Measurements from ENCODE around the gene DYNLL2.
A peak's percentile ranks its signal among the peaks of the same experiment; 100 is the strongest.
"Not testable (repeated sequence)": the region's sequence is repeated elsewhere in the genome, so short reads cannot be mapped to it uniquely, and the experiment has no call there.

Gene DYNLL2

GRCh38 chr17:58082870-58083490 lies at the start of gene DYNLL2:
Gene DYNLL2, plus strand, starts transcription at chr17:58083419. Its CDS starts 3,672 bp downstream, at chr17:58087091.
- no peak for FAIRE-seq
- DNase-seq (ENCODE audit: low spot score), result peak; percentile 71

DNA sequence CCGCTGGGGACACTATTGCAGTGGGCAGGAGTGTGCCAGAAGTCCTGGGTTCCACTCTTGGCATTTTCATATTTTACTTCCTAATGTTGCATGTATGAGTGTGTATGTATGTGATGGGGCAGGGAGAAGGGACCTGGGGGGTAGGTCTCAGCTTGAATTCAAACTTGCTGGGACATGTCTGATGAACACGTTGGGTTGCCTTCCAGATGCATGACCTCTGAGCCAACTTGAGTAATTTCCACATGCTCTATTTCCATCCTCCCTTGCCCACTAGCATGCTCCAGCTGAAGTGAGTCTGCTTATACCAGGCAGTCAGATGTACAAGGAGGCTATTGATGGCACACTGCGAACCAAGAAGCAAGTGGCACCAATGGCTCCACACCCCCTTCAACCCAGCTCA lies 43.2 kb upstream of the DYNLL2 start:
- DNase-seq (ENCODE audit: low spot score) (no peak), FAIRE-seq (no peak)

DNA sequence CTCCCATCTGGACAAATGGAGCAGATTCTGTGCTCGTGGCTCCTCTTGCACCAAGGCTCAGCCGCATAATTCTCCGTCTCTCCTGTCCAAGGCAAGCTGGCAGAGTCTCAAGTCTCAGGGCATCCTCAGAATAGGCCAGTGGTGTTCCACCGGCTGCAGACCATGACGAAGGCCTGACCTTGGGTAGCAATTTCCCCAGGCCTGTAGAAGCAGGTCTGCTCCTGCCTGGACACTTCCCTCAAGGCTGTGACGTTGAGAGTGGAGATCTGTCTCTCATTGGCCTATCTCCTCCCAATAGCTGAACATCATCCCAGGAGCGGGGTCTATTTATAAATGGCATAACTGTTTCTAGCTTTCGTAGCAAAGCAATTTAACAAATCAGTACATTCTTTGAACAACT lies 42.8 kb upstream of the DYNLL2 start:
- FAIRE-seq, result no peak
- no peak for DNase-seq (ENCODE audit: low spot score)

DNA sequence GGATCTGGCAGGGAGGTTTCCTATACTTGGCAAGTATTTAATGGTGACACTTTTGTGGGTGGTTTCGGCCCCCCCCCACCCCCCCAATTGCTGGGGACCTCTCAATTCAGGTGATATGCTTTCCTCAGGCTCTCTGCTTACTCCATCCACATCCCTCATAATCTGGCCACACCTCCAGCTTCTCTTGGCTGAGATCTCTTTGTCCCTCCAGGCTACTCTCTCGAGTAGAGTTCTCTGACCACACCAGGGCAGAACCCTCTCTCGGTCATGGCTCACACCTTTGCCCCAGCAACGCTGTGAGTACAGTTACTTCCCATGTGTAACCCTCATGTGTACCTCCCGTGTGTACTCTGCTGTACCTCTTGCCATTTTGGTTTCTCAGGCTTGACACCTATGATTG lies 42.1 kb upstream of the DYNLL2 start:
- no peak for FAIRE-seq
- DNase-seq (ENCODE audit: low spot score), result no peak

GRCh38 chr17:58043221-58044181 lies 39.7 kb upstream of the DYNLL2 start:
- DNase-seq (ENCODE audit: low spot score) (no peak), FAIRE-seq (no peak)

DNA sequence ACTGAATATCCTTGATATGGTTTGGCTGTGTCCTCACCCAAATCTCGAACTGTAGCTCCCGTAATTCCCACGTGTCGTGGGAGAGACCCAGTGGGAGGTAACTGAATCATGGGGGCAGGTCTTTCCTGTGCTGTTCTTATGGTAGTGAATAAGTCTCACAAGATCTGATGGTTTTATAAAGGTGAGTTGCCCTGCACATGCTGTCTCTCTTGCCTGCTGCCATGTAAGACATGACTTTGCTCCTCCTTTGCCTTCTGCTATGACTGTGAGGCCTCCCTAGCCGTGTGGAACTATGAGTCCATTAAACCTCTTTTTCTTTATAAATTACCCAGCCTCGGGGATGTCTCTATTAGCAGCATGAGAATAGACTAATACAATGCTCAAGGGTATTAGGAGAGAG lies 39.0 kb upstream of the DYNLL2 start:
- not testable (repeated sequence) for FAIRE-seq; DNase-seq (ENCODE audit: low spot score)

DNA sequence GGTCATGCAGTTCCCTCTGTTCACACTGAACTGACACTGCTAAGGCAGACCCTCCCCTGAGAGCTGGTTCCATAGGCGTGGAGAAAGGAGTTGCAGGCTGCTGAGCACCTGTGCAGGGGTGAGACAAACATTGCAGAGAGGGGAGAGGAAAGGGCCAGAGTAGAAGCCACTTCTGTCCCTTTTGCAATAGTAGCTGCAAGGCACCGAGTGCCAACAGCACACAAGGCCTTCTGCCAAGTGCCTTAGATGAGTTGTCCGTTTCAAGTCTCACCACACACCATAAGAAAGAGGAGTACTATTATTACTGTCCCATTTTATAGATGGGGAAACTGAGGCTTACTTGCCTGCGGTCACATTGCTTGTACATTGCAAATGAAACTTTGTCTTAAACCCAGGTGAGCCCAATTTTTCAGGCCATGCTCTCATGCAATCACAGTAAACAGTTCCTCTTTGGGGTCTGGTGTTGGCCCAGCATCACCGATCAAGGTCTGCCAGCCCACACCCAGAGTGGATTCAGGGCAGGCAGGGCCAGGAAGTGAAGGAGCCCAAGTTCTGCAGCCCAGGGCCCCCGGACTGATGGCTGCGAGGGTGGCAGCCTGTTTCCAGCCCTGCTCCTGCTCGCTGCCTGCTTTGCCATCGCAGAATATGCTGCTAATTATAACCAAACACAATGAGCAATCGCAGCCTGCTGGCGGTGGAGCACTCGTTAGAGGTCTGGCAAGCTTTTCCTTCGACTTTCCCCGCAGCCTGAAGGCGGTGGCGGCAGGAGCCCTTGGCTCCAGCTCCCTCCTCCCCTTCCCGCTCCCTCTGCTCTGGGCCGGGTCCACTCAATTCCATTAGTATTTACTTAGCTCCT lies 36.8 kb upstream of the DYNLL2 start:
- DNase-seq (ENCODE audit: low spot score) (no peak), FAIRE-seq (no peak)

DNA sequence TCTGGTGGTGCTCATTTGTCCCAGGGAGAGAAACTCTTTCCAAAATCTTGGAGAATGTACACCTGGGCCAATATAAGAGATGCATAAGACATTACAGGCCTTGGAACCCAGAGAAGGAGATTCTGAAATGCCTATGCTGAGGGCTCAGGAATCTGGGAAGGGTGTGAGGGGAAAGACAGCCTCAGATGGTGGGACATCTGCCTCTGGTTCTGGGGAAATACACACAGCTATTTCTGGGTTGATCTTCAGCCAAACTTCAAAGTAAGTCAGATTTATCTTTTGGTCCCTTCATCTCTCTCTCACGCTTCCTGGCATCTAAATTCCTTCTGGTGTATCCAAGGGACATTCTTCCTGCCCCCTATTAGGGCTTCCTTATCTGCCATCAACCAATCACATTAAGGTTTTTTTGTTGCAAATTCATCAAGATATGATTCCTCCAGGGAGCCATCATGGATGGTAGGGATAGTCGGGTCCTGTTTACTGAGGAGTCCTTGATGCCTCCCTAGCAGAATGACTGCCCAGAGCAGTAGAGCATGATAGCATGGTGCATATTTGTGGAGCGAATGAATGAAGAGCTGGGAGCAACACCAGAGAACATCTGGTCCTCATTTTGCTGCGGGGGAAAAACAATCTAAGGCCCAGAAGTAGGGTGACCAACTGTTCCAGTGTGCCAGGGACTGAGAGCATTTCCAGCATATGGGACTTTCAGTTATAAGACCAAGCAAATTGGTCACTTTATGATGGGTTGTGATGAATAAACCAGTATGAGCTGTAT lies 35.7 kb upstream of the DYNLL2 start:
- FAIRE-seq (no peak), DNase-seq (ENCODE audit: low spot score) (no peak)

DNA sequence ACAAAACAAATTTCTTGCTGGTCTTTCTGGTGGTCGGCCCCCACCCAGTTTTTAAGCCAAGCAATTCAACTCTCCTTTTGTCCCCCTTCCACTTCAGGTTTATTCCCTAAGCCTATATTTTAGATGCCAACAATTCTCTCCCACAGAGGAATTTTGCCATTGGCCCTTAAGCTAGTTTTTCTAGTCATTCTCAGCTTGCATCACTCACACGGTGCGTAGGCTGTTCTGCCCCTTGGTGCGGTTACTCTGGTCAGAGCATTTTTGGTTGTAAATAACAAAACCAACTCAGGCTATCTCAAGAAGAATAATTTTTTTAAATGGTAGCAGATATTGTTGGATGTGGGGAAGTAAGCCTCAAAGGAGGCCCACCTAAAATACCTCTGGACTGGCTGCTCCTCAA lies 33.7 kb upstream of the DYNLL2 start:
- DNase-seq (ENCODE audit: low spot score) (no peak), FAIRE-seq (no peak)

GRCh38 chr17:58050966-58051365 lies 32.3 kb upstream of the DYNLL2 start:
- DNase-seq (ENCODE audit: low spot score) (no peak), FAIRE-seq (no peak)

DNA sequence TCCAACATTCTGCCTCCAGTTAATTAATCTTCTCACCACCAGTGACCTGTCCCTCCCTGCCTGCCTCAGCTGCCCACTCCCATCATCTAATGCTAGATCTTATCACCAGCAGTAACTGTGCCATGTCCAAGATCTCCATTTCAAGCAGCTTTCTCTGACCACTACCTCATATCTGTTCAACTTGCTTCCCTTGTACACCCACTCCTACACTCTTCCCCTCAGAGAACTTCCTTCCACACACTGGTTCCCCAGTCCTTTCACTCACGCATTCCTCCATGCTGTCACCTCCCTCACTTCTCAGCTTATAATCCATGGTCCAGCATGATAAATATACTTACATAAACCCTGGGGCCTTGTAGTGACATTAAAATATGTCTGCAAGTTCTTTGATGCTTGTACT lies 31.8 kb upstream of the DYNLL2 start:
- FAIRE-seq (no peak), DNase-seq (ENCODE audit: low spot score) (no peak)

- DNase-seq (ENCODE audit: low spot score) (no peak), FAIRE-seq (no peak)
Measured at GRCh38 chr17:58052407-58052806, 30.8 kb upstream of the DYNLL2 start.

DNA sequence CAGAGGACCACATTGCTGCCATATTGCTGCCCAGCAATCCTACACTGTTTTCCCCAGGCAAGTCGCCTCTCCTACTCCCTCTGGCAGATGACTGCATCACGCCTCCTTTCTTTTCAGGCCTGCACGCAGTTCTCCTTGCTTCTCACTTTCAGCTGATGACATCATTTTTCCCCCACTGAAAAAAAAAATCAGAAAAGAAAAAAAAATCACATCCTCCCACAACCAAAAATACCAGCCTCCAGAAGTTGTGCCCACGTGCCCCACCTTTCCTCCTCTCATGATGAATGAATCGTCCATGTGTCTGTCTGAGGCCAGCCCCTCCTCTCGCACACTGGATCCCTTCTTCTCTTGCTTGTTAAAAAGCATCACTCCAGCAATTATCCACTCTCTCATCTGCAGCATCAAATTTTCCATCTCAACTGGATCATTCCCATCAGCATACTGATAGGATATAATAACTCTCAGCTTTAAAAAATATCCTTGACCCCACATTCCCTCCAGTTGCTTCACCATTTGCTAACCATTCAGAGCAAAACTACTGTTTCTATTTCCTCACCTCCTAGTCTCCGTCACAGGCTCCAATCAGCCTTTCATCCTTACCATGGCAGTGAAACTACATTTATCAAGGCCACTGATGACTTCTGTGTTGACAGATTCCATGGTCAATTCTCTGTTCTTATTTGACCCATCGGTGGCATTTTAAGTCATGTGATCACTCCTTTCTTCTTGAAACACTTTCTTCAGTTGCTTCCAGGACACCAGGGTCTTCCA lies 30.1 kb upstream of the DYNLL2 start:
- FAIRE-seq, result no peak
- DNase-seq (ENCODE audit: low spot score), result no peak

DNA sequence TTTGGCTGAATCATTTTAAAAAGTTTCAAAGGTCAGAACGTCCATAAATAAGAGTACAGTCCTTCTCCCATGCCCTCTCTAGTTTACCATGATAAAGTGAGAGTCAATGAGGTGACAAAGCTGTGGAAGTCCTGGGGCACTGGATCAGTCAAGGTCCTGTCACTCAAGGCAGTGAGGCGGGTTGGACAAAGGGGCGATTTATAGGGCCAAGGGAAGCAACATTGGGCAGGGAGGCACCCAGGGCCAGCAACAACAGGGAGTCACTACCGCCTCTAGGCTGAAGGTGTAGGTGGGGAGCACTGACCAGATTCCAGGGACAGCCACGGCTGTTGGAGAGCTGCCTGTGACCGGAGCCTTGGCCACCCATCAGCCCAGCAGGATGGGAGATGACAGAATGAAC lies 28.6 kb upstream of the DYNLL2 start:
- FAIRE-seq (no peak), DNase-seq (ENCODE audit: low spot score) (no peak)

DNA sequence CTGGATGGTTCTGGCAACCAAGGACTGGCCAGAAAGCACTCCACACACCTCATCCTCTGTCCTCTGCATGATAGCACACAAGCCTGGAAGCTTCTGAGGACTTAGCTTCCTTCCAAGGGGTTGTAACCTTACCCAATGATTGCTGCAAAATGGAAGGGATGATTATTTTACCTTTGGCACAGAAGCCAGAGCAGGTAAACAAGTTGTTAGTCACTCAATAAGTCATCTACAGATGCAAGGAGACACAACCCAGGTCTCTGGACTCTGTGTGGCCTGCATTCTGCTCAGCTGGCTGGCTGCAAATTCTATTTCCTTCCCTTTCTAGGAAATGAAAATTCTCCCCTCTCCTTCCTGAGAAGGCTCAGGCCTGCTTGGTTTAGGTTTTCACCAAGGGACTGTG lies 26.7 kb upstream of the DYNLL2 start:
- FAIRE-seq (no peak), DNase-seq (ENCODE audit: low spot score) (no peak)

GRCh38 chr17:58059141-58059540 lies 24.1 kb upstream of the DYNLL2 start:
- DNase-seq (ENCODE audit: low spot score) (no peak), FAIRE-seq (no peak)

GRCh38 chr17:58060596-58061191 lies 22.5 kb upstream of the DYNLL2 start:
- DNase-seq (ENCODE audit: low spot score) (no peak), FAIRE-seq (no peak)

- FAIRE-seq, result no peak
- DNase-seq (ENCODE audit: low spot score), result no peak
Measured at GRCh38 chr17:58061672-58062071, 21.5 kb upstream of the DYNLL2 start.

- DNase-seq (ENCODE audit: low spot score), result no peak
- FAIRE-seq, result no peak
Measured at GRCh38 chr17:58065238-58065637, 18.0 kb upstream of the DYNLL2 start.

- no peak for FAIRE-seq
- no peak for DNase-seq (ENCODE audit: low spot score)
Measured at GRCh38 chr17:58066401-58066800, 16.8 kb upstream of the DYNLL2 start.
